H9 (cell line): ENCODE results near the gene CTU2. TPM values are rescaled to one million over a fixed set of nuclear protein-coding genes. Genes with fewer than 3 reads are reported as not detected.

ENCODE experiments used
- DNase-seq: peaks from one replicate; pipeline ENCODE4 v3.0.0-alpha.2; 2017
- H2AFZ ChIP-seq: one replicate; pipeline ENCODE4 v1.6.1; 2013; ENCODE audit warnings: mild to moderate bottlenecking, low read length, control low read depth, moderate library complexity
- H2AK5ac ChIP-seq: 2 replicates; pipeline ENCODE4 v1.6.1; 2013; ENCODE audit warnings: low read length, control low read depth, mixed read lengths; ENCODE audit not compliant: insufficient read length
- H2BK120ac ChIP-seq: one replicate; pipeline ENCODE4 v1.6.1; 2013; ENCODE audit warnings: low read depth, mild to moderate bottlenecking, low read length, control low read depth, inconsistent platforms; ENCODE audit not compliant: poor library complexity, severe bottlenecking
- H2BK12ac ChIP-seq: 2 replicates; pipeline ENCODE4 v1.6.1; 2013; ENCODE audit warnings: low read length, control low read depth, mixed read lengths, low read depth; ENCODE audit not compliant: insufficient read length
- H2BK15ac ChIP-seq: 2 replicates; pipeline ENCODE4 v1.6.1; 2013; ENCODE audit warnings: low read depth, low read length, control low read depth
- H2BK20ac ChIP-seq: one replicate; pipeline ENCODE4 v1.6.1; 2013; ENCODE audit warnings: low read depth, mild to moderate bottlenecking, low read length, control low read depth, inconsistent platforms; ENCODE audit not compliant: poor library complexity, severe bottlenecking
- H2BK5ac ChIP-seq: 2 replicates; pipeline ENCODE4 v1.6.1; 2013; ENCODE audit warnings: low read length, control low read depth, mixed read lengths; ENCODE audit not compliant: insufficient read length
- H3K14ac ChIP-seq: 2 replicates; pipeline ENCODE4 v1.6.1; 2013; ENCODE audit warnings: low read length, control low read depth; ENCODE audit not compliant: insufficient read depth
- H3K18ac ChIP-seq: 2 replicates; pipeline ENCODE4 v1.6.1; 2013; ENCODE audit warnings: low read depth, mild to moderate bottlenecking, mixed read lengths, low read length, control low read depth; ENCODE audit not compliant: insufficient read length
- H3K23ac ChIP-seq: 2 replicates; pipeline ENCODE4 v1.6.1; 2013; ENCODE audit warnings: low read length, control low read depth, mixed read lengths, low read depth; ENCODE audit not compliant: insufficient read length
- H3K23me2 ChIP-seq: 2 replicates; pipeline ENCODE4 v1.6.1; 2013; ENCODE audit warnings: low read depth, mild to moderate bottlenecking, mixed read lengths, low read length, control low read depth; ENCODE audit not compliant: insufficient read length, poor library complexity, severe bottlenecking
- H3K27ac ChIP-seq: 2 replicates; pipeline ENCODE4 v1.5.1; 2013; ENCODE audit warnings: low read length, control low read depth, mixed read lengths, low read depth; ENCODE audit not compliant: insufficient read length
- H3K27me3 ChIP-seq: 2 replicates; pipeline ENCODE4 v1.6.1; 2013; ENCODE audit warnings: low read length, control low read depth, inconsistent platforms; ENCODE audit not compliant: insufficient read depth
- H3K4ac ChIP-seq: 2 replicates; pipeline ENCODE4 v1.6.1; 2013; ENCODE audit warnings: low read depth, mild to moderate bottlenecking, control low read depth, inconsistent platforms, low read length, moderate library complexity
- H3K4me1 ChIP-seq: 2 replicates; pipeline ENCODE4 v1.6.1; 2013; ENCODE audit warnings: low read length, control low read depth, inconsistent platforms; ENCODE audit not compliant: insufficient read depth
- H3K4me2 ChIP-seq: 2 replicates; pipeline ENCODE4 v1.6.1; 2013; ENCODE audit warnings: low read length, control low read depth, mixed read lengths; ENCODE audit not compliant: insufficient read length, insufficient read depth
- H3K56ac ChIP-seq: 2 replicates; pipeline ENCODE4 v1.6.1; 2013; ENCODE audit warnings: low read depth, mild to moderate bottlenecking, mixed read lengths, low read length, control low read depth; ENCODE audit not compliant: insufficient read length
- H3K79me1 ChIP-seq: 2 replicates; pipeline ENCODE4 v1.6.1; 2013; ENCODE audit warnings: low read depth, mild to moderate bottlenecking, moderate library complexity, low read length, control low read depth, inconsistent platforms; ENCODE audit not compliant: insufficient read depth, poor library complexity, severe bottlenecking
- H3K79me2 ChIP-seq: 2 replicates; pipeline ENCODE4 v1.6.1; 2013; ENCODE audit warnings: low read length, control low read depth, inconsistent platforms; ENCODE audit not compliant: insufficient read depth
- H3K9ac ChIP-seq: 2 replicates; pipeline ENCODE4 v1.6.1; 2013; ENCODE audit warnings: low read length, control low read depth, mixed read lengths; ENCODE audit not compliant: insufficient read length; ENCODE audit errors: extremely low read depth
- H3K9me3 ChIP-seq: one replicate; pipeline ENCODE4 v1.6.1; 2013; ENCODE audit warnings: low read depth, low read length, inconsistent platforms; ENCODE audit not compliant: control insufficient read depth
- H3T11ph ChIP-seq: one replicate; pipeline ENCODE4 v1.6.1; 2013; ENCODE audit warnings: mild to moderate bottlenecking, low read length, control low read depth, inconsistent platforms
- H4K20me1 ChIP-seq: one replicate; pipeline ENCODE4 v1.6.1; 2013; ENCODE audit not compliant: control insufficient read depth, insufficient read length, insufficient read depth
- H4K5ac ChIP-seq: 2 replicates; pipeline ENCODE4 v1.6.1; 2013; ENCODE audit warnings: low read depth, mild to moderate bottlenecking, mixed read lengths, low read length, control low read depth; ENCODE audit not compliant: insufficient read length
- H4K8ac ChIP-seq: replicated peaks from 2 replicates; pipeline ENCODE4 v1.6.1; 2013; ENCODE audit warnings: low read length, control low read depth, mixed read lengths, low read depth; ENCODE audit not compliant: insufficient read length
- H4K91ac ChIP-seq: 2 replicates; pipeline ENCODE4 v1.6.1; 2013; ENCODE audit warnings: low read depth, mild to moderate bottlenecking, moderate library complexity, mixed read lengths, low read length, control low read depth; ENCODE audit not compliant: insufficient read length
- H3K27ac Mint-ChIP-seq, 3 experiments: 2 replicates in 2 of 3; 3 replicates in 1 of 3; pipeline ENCODE4 v1.8.0; 2020 to 2021; ENCODE audit warnings: mixed read lengths in 3 of 3, mild to moderate bottlenecking in 1 of 3, moderate library complexity in 1 of 3
- H3K27me3 Mint-ChIP-seq: 2 replicates; pipeline ENCODE4 v1.8.0; 2021; ENCODE audit warnings: low read depth, mild to moderate bottlenecking, moderate library complexity, mixed read lengths
- H3K36me3 Mint-ChIP-seq, 3 experiments: 2 replicates in 2 of 3; 3 replicates in 1 of 3; pipeline ENCODE4 v1.8.0; 2020 to 2021; ENCODE audit warnings: low read depth in 3 of 3, mixed read lengths in 3 of 3; ENCODE audit not compliant: insufficient read depth in 1 of 3
- H3K4me1 Mint-ChIP-seq, 2 experiments: 2 replicates each; pipeline ENCODE4 v1.8.0; 2020; ENCODE audit warnings: mixed read lengths in 2 of 2
- H3K4me3 Mint-ChIP-seq, 2 experiments: 2 replicates in 1 of 2; 3 replicates in 1 of 2; pipeline ENCODE4 v1.8.0; 2020 to 2021; ENCODE audit warnings: mild to moderate bottlenecking in 2 of 2, mixed read lengths in 2 of 2, moderate library complexity in 1 of 2
- H3K9me3 Mint-ChIP-seq, 2 experiments: 2 replicates in 1 of 2; 3 replicates in 1 of 2; pipeline ENCODE4 v1.8.0; 2020; ENCODE audit warnings: mild to moderate bottlenecking in 2 of 2, mixed read lengths in 2 of 2, moderate library complexity in 1 of 2
- WGBS: extraction: QIAGEN DNeasy Blood & Tissue Kit; methylation state at CpG from one replicate; pipeline ENCODE4 v1.1.7; 2013; ENCODE audit warnings: missing lambda C conversion rate, low lambda C conversion rate, mixed read lengths; ENCODE audit not compliant: insufficient read length; ENCODE audit errors: extremely low coverage; 5-methylcytosine and 5-hydroxymethylcytosine counted together
- total RNA-seq: library from RNA; stranded (reverse); gene quantifications from 2 replicates; pipeline ENCODE4 v1.2.1, GENCODE V29; 2021
- TF ChIP-seq, protein P1 (sequence below): fragments of 200-600 bp; sonication (generic); conservative IDR thresholded peaks from 3 replicates; pipeline ENCODE4 v1.8.0; 2021; ENCODE audit warnings: antibody characterized with exemption, mild to moderate bottlenecking

The CTU2 gene
- total RNA-seq, 1 experiment from 2014 or later = 32.8 TPM

DNA sequence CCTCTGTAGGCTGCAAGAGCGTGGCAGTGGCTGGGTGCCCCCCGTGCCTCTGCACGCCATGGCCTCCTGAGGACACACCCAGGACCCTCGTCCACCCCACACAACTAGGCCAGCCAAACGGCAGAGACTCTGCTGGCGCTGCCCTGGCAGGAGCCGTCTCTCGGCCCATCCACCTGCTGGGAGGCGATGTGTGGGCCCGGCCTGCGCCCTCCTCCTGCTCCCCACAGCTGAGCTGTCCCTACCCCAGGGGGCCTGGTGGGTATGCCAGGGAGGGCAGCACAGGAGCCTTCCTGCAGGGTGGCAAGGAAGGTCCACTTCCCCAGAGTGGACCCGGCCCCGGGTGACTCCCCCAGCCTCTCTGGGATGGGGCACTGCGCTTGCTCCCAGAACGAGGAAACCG, 7.1 kb upstream of the CTU2 start:
- Histone ChIP-seq H3K9me3 (no peaks in the 10 kb centered on the region), H3K4ac (no peak overlapping the region), H3K4me2 (no peak overlapping the region), H3K23ac (no peak overlapping the region), H3K9ac (no peak overlapping the region), H3K56ac (no peak overlapping the region), H3K18ac (no peak overlapping the region), H3K27ac (no peak overlapping the region), H3T11ph (no peak overlapping the region), H3K4me1 (no peaks in the 10 kb centered on the region), H2BK120ac (no peak overlapping the region), H4K5ac (no peak overlapping the region), H2BK12ac (no peak overlapping the region), H2BK15ac (no peak overlapping the region), H2BK5ac (no peak overlapping the region), H3K79me1 (peaks cover 4% of the 10 kb centered on the region), H2AFZ (no peak overlapping the region), H4K20me1 (no peaks in the 10 kb centered on the region), H3K14ac (no peak overlapping the region), H2BK20ac (no peak overlapping the region), H4K8ac (no peak overlapping the region), H4K91ac (no peak overlapping the region), H3K79me2 (no peaks in the 10 kb centered on the region), H3K27me3 (no peaks in the 10 kb centered on the region), H3K23me2 (peaks cover 3% of the 10 kb centered on the region), H2AK5ac (no peak overlapping the region)
- H3K27me3 Mint-ChIP-seq = no peaks in the 10 kb centered on the region
- WGBS = no CpG with 5 or more reads among the region's 16 CpGs
- peaks cover under 1 to 4% of the 10 kb centered on the region in 2 experiments; a peak in 2 of 4 replicates for H3K4me1 Mint-ChIP-seq
- DNase-seq = no peak
- peaks cover 2 to 15% (median 14%) of the 10 kb centered on the region in 3 experiments; a peak in 5 of 7 replicates for H3K36me3 Mint-ChIP-seq
- H3K9me3 Mint-ChIP-seq = no peaks in the 10 kb centered on the region
- TF ChIP-seq, protein P1, sequence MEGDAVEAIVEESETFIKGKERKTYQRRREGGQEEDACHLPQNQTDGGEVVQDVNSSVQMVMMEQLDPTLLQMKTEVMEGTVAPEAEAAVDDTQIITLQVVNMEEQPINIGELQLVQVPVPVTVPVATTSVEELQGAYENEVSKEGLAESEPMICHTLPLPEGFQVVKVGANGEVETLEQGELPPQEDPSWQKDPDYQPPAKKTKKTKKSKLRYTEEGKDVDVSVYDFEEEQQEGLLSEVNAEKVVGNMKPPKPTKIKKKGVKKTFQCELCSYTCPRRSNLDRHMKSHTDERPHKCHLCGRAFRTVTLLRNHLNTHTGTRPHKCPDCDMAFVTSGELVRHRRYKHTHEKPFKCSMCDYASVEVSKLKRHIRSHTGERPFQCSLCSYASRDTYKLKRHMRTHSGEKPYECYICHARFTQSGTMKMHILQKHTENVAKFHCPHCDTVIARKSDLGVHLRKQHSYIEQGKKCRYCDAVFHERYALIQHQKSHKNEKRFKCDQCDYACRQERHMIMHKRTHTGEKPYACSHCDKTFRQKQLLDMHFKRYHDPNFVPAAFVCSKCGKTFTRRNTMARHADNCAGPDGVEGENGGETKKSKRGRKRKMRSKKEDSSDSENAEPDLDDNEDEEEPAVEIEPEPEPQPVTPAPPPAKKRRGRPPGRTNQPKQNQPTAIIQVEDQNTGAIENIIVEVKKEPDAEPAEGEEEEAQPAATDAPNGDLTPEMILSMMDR = no peak
- H3K4me3 Mint-ChIP-seq = no peak overlapping the region
- no peak overlapping the region for H3K27ac Mint-ChIP-seq
